IMR-90 (cell line): ENCODE results near the gene EDEM3.

ENCODE experiments used
- CEBPB ChIP-seq: IDR thresholded peaks from 2 replicates; pipeline ENCODE4 v1.6.1; 2012; ENCODE audit warnings: low read depth, low read length, improper control_type of control experiment
- CTCF ChIP-seq: conservative IDR thresholded peaks from 2 replicates; pipeline ENCODE4 v1.5.1; 2012; ENCODE audit warnings: mild to moderate bottlenecking, low read depth, low read length, improper control_type of control experiment
- POLR2A ChIP-seq: IDR thresholded peaks from 2 replicates; pipeline ENCODE4 v1.6.1; 2012; ENCODE audit warnings: mild to moderate bottlenecking, low read depth, low read length
- SMC3 ChIP-seq: fragments of 150-350 bp; IDR thresholded peaks from 2 replicates; pipeline ENCODE4 v1.6.1; 2016; ENCODE audit warnings: low read depth, mild to moderate bottlenecking, antibody characterized with exemption, low read length, moderate library complexity
- USF2 ChIP-seq: fragments of 150-350 bp; IDR thresholded peaks from 2 replicates; pipeline ENCODE4 v1.6.1; 2017; ENCODE audit warnings: mild to moderate bottlenecking, antibody characterized with exemption, low read length, low read depth

GRCh38 chr1:184648856-184649201 is 105.8 kb downstream of the EDEM3 start:
- TF ChIP-seq CTCF (no peak), USF2 (no peak), POLR2A (no peak), CEBPB (no peak), SMC3 (no peak)
